ENCODE results near the gene LMTK2.

Gene LMTK2

DNA sequence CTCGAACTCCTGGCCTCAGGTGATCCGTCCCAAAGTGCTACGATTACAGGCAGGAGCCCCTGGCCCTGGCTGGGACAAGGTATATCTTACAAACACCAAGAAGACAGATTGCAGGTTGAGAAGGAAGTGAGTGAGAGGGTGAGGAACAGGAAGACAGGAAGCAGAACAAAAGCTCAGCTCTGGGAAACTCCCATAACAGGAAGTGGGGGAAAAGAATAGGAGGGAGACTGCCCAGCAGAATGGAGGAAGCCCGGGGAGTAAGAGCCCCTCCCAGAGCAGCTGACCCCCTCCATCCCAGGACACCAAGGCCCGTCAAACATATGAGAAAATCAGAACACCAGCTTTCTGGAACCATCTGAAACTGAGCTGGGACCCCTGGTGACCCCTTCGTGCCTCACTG lies 142.4 kb downstream of the LMTK2 start:
- TF ChIP-seq, protein P1, sequence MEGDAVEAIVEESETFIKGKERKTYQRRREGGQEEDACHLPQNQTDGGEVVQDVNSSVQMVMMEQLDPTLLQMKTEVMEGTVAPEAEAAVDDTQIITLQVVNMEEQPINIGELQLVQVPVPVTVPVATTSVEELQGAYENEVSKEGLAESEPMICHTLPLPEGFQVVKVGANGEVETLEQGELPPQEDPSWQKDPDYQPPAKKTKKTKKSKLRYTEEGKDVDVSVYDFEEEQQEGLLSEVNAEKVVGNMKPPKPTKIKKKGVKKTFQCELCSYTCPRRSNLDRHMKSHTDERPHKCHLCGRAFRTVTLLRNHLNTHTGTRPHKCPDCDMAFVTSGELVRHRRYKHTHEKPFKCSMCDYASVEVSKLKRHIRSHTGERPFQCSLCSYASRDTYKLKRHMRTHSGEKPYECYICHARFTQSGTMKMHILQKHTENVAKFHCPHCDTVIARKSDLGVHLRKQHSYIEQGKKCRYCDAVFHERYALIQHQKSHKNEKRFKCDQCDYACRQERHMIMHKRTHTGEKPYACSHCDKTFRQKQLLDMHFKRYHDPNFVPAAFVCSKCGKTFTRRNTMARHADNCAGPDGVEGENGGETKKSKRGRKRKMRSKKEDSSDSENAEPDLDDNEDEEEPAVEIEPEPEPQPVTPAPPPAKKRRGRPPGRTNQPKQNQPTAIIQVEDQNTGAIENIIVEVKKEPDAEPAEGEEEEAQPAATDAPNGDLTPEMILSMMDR (IDR thresholded peaks at IDR 0.05; ENCODE audit: control insufficient read depth, insufficient read depth, low read depth, low read length, missing control alignments): no peak
- no peak for DNase-seq (ENCODE audit: low read depth)

DNA sequence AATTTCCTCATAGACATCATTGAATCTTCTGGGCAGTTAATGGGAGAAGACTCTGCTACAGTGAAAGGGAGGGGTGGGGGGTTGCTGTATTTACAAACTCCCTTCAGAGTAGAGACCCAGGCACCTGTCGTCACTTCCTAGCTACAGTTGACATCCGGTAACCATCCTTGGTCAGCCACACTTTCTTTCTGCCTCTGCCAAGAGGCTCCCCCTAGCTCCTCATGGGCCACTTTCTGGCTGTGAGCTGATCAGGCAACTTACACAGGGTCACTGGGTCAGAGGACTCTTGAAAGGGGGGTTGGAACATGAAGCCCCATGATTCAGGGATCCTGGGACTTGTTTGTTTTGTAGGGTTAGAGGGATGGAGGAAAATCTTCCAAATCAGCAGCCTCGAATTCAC lies 144.1 kb downstream of the LMTK2 start:
- DNase-seq (ENCODE audit: low read depth): no peak
- H3K4me3 ChIP-seq (ENCODE audit: control insufficient read depth, low read depth, low read length): no peak overlapping the region
- TF ChIP-seq, protein P1 (IDR thresholded peaks at IDR 0.05; ENCODE audit: control insufficient read depth, insufficient read depth, low read depth, low read length, missing control alignments): no peak

More for the DNA sequence above, 142.4 kb downstream of the LMTK2 start:
- no peak overlapping the region for H3K4me3 ChIP-seq (ENCODE audit: control insufficient read depth, low read depth, low read length)

DNA sequence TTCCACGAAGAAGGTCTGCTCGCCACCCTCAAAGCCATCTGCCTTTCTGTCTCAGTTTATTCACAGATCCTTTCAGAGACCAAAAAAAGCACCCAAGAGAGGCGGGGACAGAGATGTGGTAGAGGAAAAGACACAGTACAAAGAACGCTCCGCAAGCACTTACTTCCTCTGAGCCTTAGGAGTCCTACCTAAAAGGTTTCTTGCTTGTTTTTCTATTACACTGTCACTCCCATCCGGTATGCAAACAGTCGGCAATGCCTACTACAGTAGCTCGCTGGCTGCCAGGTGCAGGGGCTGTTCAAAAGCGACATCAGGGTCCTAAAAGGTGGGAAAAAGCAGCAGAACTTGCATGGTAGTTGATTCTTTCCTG lies 144.6 kb downstream of the LMTK2 start:
- peak overlapping the region; percentile 100 for H3K4me3 ChIP-seq (ENCODE audit: control insufficient read depth, low read depth, low read length)
- no peak for DNase-seq (ENCODE audit: low read depth)
- TF ChIP-seq, protein P1 (IDR thresholded peaks at IDR 0.05; ENCODE audit: control insufficient read depth, insufficient read depth, low read depth, low read length, missing control alignments): no peak

DNA sequence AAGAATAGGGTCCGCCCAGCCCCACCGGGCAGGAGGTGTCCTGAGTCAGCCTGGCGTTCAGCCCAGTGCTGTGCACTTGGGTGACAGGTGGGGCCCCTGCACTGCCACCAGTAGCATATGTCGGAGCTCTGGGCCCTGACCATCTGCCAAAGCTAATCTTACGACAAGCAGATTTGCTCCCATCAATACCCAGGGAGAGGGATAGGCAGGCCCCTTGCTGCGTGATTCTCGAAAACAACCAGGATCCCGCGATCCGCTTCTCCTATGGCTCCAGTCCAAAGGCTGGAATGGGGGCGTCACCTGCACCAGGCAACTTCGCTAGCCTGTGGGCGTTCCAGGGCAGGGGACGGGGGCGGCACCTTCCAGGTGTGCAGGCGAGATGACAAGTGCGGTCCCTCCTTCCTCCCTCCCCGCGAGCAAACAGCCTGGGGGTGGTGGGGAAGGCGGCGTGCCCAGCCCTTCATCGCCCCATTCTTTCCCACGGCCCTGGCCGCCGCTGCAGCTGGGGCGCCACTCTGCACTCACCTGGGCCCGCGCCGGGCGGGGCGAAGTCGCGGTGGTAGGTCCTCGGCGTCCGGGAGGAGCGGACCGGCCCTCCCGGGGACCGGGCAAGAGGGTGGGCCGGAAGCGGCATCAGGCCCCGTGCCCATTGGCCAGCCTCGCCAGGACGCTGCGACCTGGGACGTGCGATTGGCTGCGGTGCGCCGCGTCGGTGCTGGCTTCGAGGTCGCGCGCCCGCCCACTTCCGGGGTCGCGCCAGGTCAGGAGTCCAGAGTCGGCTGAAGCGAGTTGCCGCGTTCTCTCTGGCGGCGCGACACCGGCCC lies 145.2 kb downstream of the LMTK2 start, which contains the start of gene TECPR1:
TSS of gene TECPR1 (minus strand) at position 632 of the 824 bp plus-strand sequence. CDS start 6,086 bp downstream, outside the sequence.
- TF ChIP-seq, protein P1 (IDR thresholded peaks at IDR 0.05; ENCODE audit: control insufficient read depth, insufficient read depth, low read depth, low read length, missing control alignments): no peak
- H3K4me3 ChIP-seq (ENCODE audit: control insufficient read depth, low read depth, low read length): peak within 1 kb of the TSS; percentile 100
- peak; percentile 47 for DNase-seq (ENCODE audit: low read depth)

DNA sequence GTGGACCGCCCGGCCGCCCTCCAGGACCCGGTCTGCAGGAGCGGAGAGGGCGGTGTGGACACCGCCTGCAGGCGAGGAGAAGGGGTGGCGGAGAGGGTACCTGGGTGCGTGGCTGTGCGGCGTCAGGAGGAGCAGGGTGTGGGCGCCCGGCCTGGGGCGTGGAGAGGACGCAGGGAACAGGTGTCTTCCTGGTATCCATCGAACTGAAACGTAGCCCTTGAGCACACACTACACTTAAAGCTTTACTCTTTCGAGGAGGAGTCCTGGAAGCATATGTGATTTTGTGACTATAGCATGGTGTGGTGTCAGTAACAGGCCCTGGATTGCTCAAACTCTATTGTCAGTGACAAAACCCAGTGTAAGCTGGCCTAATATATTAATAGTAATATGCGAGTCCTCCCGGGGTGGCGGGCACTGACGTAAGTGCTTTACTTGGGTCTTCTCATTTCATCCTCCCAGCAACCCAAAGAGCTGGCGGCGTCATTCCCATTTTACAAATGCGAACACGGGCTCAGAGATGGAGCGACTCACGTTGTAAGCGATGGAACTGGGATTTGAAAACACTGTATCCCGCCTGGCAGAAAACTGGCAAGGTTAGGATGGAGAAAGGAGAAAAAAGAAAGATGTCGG lies 145.9 kb downstream of the LMTK2 start:
- TF ChIP-seq, protein P1 (IDR thresholded peaks at IDR 0.05; ENCODE audit: control insufficient read depth, insufficient read depth, low read depth, low read length, missing control alignments): peak; percentile 7
- DNase-seq (ENCODE audit: low read depth): no peak
- peak overlapping the region; percentile 100 for H3K4me3 ChIP-seq (ENCODE audit: control insufficient read depth, low read depth, low read length)

DNA sequence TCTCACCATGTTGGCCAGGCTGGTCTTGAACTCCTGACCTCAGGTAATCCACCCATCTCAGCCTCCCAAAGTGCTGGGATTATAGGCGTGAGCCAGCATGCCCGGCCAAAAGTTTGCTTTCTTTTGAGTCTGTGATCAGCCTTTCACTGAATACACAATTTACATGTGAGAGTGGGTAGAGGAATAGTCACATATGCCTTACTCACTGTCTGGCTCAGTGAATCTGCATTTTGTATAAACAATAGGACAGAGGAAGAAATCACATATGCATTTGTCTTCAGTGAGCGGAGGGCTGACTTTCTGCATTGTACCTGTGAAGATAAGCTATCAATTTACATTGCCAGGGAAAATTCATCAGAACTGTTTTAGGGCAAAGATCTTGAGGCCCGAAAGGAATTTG lies 147.9 kb downstream of the LMTK2 start:
- TF ChIP-seq, protein P1 (IDR thresholded peaks at IDR 0.05; ENCODE audit: control insufficient read depth, insufficient read depth, low read depth, low read length, missing control alignments): no peak
- H3K4me3 ChIP-seq (ENCODE audit: control insufficient read depth, low read depth, low read length): no peak overlapping the region
- DNase-seq (ENCODE audit: low read depth): no peak
